Bladder microvascular endothelial cell (primary cell): ENCODE results near the gene MAPK12. TPM values are rescaled to one million over a fixed set of nuclear protein-coding genes. Genes with fewer than 3 reads are reported as not detected.

Experiments
- total RNA-seq: library from RNA; depleted of rRNA; stranded (reverse); fragments of >200 nt; gene quantifications from 2 replicates; pipeline ENCODE4 v1.2.3, GENCODE V29; 2014

Gene MAPK12
- total RNA-seq, result 61.7 and 93.9 TPM in 2 replicates

GRCh38 chr22:50261615-50262459 lies at the start of gene MAPK12:
Gene MAPK12 (minus strand): TSS chr22:50261683. CDS start chr22:50261509, 174 bp downstream.

GRCh38 chr22:50306753-50307749 lies 45.6 kb upstream of the MAPK12 start, which contains the start of gene PLXNB2:
Gene PLXNB2 (minus strand): TSS chr22:50307646. CDS start chr22:50290584, 17,062 bp downstream.

GRCh38 chr22:50269970-50270665 lies 8.6 kb upstream of the MAPK12 start, which contains the start of gene MAPK11:
Gene MAPK11 (minus strand): TSS chr22:50270380. CDS start chr22:50270292, 88 bp downstream.

GRCh38 chr22:50250555-50251476 lies 10.7 kb downstream of the MAPK12 start, which contains the start of gene HDAC10:
Gene HDAC10 (minus strand): TSS chr22:50251265. CDS start chr22:50251032, 233 bp downstream.

GRCh38 chr22:50244420-50245213 lies 16.9 kb downstream of the MAPK12 start, which contains the start of gene TUBGCP6:
Gene TUBGCP6 (minus strand): TSS chr22:50245023. CDS start chr22:50244459, 564 bp downstream.

Other genes starting within 250 kb of the MAPK12 start
- not detected in 2 replicates for gene IL17REL, start 248.9 kb downstream of the MAPK12 start, total RNA-seq
- not detected in 2 replicates for gene TTLL8, start 203.4 kb downstream of the MAPK12 start, total RNA-seq
- under 0.01 TPM in 1 of 2 replicates, not detected in the other for gene MLC1, start 176.3 kb downstream of the MAPK12 start, total RNA-seq
- gene MOV10L1, start 171.7 kb downstream of the MAPK12 start, total RNA-seq, result 7.9 and 61.9 TPM in 2 replicates
- gene PANX2, start 91.0 kb downstream of the MAPK12 start, total RNA-seq, result 0.16 and 1.0 TPM in 2 replicates
- gene TRABD, start 75.8 kb downstream of the MAPK12 start, total RNA-seq, result 20.7 and 28.8 TPM in 2 replicates
- gene SELENOO, start 60.7 kb downstream of the MAPK12 start, total RNA-seq, result 23.2 and 27.6 TPM in 2 replicates
- 16.4 and 36.6 TPM in 2 replicates for gene TUBGCP6, start 16.7 kb downstream of the MAPK12 start, total RNA-seq
- 15.1 and 33.9 TPM in 2 replicates for gene HDAC10, start 10.4 kb downstream of the MAPK12 start, total RNA-seq
- gene MAPK11, start 8.7 kb upstream of the MAPK12 start, total RNA-seq, result 27.4 and 31.8 TPM in 2 replicates
- 63.8 and 185 TPM in 2 replicates for gene PLXNB2, start 46.0 kb upstream of the MAPK12 start, total RNA-seq
- gene DENND6B, start 65.3 kb upstream of the MAPK12 start, total RNA-seq, result 2.0 and 2.3 TPM in 2 replicates
- 47.9 and 75.4 TPM in 2 replicates for gene PPP6R2, start 81.6 kb upstream of the MAPK12 start, total RNA-seq
- gene SBF1, start 213.4 kb upstream of the MAPK12 start, total RNA-seq, result 33.2 and 63.9 TPM in 2 replicates
- gene ADM2, start 219.9 kb upstream of the MAPK12 start, total RNA-seq, result 0.16 and 3.2 TPM in 2 replicates
- gene MIOX, start 225.2 kb upstream of the MAPK12 start, total RNA-seq, result not detected in 2 replicates
- gene LMF2, start 246.0 kb upstream of the MAPK12 start, total RNA-seq, result 24.3 and 34.7 TPM in 2 replicates
- 26.9 and 30.9 TPM in 2 replicates for gene NCAPH2, start 246.5 kb upstream of the MAPK12 start, total RNA-seq